Stimulated activated CD4-positive, alpha-beta T cell treated with anti-CD3 and anti-CD28 coated beads, TNF-alpha, amount 100 ng/mL, for 24 hours (primary cell): ENCODE results near the gene FHOD1.

Experiments used
- DNase-seq, 3 experiments: peaks; one replicate each; pipeline ENCODE4 v3.0.0-alpha.2; 2020; ENCODE audit warnings: low read depth in 3 of 3

The FHOD1 gene

DNA sequence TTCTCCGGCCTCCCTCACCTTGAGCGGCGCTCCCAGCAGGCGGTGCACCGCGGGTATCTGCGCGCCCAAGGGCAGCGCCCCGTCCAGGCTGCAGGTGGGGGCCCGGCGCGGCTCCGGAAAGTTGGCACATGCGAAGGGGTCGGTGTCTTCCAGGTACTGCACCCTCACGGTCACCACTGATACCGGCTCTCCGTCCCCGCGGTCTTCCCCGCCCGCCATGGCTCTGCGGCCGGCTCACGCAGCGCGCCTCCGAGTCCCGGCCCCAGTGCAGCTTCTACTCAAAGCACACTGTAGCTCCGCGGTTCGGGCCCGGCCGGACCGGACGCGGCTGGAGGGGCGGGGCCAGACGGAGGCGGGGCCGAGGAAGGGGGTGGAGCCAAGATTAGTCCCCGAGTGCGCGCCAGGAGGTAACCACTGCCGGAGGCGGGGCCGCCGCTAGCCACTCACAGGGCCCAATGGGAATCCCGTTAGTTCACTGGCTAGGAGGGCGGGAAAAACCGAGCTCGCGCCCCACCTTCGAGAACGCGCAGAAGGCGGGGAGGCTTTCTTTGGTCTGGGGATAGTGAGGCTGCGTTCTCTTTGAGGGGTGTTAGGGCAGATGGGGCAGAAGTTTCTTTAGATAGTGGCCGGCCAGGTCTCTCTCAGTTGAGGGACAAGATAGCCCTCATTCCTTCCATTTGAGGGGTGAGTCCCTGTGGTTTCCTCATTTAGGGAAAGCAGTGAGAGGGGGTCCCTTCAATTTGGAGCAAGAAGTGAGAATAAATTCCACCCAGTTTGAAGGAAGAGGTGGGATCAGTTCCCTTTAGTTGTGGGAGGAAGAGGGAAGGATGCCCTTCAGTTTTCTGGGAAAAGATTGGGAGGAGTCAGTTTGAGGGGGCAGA, at the start of gene FHOD1:
Gene FHOD1, minus strand, starts transcription at position 290 of the 881 bp plus-strand sequence. Its CDS starts 71 bp downstream, at position 219.
- DNase-seq, result peak; percentile 92 to 99 (median 92)

DNA sequence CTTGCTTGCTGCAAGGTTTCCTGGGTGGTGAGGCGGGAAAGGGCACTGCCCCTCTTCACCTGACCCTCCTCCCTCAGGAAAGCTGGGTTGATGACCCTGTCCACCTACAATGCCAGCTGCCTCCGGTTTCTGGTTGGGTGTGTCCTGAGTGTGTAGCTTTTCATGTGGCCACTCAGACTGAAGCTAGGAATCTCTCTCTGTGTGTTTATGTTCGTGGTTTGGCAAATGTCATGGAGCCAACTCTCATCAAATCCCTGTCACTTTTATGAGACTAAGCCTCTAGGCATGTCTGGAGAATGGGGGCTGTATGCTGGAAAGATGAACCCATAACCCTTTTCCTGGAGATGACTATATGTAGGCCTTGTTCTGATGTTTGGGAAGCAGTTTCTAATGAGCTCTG, 49.1 kb upstream of the FHOD1 start:
- no peak for DNase-seq

DNA sequence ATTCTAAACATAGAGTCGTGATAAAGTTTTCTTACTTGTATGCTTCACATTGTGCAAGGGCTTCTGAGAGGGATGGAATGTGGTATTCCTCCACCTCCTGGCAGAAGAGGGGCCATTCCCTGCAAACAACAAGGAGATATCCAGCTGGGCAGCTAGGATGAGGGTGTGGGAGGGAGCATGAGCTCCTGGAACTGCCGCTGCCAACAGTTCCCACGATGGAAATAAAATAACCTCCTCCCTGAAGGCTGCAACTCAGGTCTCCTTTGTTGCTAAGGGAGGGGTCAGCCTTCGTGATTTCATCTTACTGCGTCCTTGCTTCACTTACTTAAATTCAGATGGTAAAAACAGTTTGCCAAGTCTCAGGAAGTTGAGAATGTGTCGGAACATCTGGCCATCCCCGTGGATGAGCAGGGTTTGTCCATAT, 47.7 kb upstream of the FHOD1 start:
- no peak for DNase-seq

DNA sequence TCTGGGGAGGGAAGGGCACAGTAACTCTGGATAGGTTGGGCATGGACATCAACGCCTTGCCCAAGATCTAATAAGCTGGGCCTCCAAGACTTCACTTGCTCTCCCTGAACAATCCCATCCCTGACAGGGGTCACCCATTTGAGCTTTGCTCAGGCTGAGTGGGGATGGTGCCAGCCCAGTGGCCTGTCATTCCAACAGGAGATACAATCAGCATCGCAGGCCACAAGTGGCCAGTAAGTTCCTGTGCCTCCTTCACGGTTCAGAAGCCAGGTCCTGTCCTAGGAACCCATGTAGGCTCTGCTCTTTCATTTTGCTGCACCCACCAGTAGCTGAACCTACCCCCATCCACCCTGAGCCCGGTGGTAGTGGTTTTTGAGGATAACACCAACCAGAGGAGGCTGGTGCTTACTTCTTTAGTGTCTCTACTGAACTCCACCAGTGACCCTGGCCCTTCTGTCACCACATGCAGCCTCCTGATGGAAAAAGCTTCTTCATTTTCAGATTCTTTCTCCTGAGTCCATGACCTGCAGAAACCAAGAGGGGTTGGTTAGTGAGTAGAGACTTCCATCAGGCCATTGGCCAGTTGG, 47.0 kb upstream of the FHOD1 start:
- no peak for DNase-seq

DNA sequence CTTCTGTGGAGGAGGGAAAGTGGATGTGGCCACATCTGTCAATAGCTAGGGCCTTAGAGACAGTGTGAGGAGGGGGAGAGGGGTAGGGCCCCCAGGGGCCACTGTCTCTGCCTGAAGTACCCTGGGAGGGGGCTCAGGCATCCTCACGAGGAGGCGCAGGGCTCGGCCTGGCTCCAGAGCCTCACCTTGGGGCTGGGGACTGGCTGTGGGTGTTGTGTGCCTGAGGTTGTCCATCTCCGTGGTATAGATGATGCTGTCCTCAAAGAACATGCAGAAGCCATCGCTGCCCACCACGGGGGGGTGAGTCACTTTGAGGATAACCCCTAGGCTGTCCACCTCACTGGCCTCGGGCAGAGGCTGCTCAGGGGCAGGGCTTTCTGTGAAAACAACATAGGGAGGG, 44.2 kb upstream of the FHOD1 start:
- DNase-seq, result no peak

DNA sequence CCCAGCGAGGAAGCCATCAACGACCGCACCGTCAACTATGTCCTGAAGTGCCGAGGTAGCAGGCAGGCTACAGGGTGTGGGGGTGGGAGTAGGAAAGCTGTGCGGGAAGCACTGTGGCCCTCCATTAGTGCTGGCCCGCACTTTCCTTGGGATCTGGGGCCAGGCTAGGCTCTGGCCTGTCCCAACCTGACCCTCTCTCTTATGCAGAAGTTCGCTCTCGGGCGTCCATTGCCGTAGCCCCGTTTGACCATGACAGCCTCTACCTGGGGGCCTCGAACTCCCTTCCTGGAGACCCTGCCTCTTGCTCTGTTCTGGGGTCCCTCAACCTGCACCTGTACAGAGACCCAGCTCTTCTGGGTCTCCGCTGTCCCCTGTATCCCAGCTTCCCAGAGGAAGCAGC, 40.7 kb upstream of the FHOD1 start:
- no peak for DNase-seq

DNA sequence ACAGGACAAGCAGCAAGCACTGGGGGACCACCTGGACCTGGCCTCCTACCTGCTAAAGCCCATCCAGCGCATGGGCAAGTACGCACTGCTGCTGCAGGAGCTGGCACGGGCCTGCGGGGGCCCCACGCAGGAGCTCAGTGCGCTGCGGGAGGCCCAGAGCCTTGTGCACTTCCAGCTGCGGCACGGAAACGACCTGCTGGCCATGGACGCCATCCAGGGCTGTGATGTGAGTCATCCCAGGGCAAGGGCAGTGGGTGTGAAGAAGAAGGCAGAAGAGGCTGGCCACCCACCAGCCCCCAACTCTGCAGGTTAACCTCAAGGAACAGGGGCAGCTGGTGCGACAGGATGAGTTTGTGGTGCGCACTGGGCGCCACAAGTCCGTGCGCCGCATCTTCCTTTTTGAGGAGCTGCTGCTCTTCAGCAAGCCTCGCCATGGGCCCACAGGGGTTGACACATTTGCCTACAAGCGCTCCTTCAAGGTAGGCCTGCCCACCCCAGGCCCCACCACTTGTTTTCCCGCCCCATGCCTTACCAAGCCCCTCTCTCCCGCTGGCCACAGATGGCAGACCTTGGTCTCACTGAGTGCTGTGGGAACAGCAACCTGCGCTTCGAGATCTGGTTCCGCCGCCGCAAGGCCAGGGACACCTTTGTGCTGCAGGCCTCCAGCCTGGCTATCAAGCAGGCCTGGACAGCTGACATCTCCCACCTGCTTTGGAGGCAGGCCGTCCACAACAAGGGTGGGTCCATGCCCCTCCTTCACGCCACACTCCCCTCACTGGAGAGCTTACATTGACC, 39.4 kb upstream of the FHOD1 start:
- no peak for DNase-seq

DNA sequence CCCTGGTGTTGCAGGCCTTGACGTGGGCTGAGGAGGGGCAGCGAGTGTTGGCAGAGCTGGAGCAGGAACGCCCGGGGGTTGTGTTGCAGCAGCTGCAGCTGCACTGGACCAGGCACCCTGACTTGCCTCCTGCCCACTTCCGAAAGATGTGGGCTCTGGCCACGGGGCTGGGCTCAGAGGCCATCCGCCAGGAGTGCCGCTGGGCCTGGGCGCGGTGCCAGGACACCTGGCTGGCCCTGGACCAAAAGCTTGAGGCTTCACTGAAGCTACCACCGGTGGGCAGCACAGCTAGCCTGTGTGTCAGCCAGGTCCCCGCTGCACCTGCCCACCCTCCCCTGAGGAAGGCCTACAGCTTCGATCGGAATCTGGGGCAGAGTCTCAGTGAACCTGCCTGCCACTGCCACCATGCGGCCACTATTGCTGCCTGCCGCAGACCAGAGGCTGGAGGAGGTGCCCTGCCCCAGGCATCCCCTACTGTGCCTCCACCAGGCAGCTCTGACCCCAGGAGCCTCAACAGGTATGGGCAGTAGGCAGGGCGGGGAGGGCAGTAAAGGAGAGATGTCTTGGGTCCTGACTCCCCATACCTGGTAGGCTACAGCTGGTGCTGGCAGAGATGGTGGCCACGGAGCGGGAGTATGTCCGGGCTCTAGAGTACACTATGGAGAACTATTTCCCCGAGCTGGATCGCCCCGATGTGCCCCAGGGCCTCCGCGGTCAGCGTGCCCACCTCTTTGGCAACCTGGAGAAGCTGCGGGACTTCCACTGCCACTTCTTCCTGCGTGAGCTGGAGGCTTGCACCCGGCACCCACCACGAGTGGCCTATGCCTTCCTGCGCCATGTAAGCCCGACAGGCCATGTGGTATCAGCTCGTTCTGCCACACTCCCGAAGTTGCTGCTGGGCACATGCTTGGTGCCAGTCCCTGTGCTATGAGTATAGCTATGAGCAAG, 37.7 kb upstream of the FHOD1 start:
- no peak for DNase-seq

DNA sequence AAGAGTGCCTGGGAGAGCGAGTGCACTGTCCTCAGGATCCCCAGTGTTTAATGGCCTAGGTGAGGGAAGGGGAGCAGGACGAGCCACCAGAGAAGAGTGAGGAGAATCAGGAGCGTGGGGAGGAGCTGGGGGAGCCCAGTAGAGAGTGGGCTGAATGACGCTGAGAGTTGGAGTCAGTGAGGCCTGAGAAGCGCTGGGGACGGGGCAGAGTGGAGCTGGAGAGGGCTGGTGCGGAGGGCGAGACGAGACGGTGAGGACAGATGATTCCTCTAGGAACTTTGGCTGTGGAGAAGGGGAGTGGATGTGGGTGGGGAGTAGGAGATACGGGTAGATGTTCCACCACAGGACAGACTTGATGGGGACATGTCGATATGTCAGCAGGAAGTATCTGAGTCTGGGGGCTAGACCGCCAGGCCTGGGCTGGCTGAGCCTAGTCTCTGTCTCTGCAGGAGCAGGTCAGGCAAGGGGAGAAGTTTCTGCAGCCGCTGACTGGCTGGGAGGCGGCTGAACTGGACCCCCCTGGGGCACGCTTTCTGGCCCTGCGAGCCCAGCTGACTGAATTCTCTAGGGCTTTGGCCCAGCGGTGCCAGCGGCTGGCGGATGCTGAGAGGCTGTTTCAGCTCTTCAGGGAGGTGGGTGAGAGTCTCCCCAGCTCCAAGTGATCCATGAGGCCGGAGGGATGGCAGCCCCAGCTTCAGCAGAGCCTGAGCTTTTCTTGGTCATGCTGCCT, 36.7 kb upstream of the FHOD1 start:
- no peak for DNase-seq

DNA sequence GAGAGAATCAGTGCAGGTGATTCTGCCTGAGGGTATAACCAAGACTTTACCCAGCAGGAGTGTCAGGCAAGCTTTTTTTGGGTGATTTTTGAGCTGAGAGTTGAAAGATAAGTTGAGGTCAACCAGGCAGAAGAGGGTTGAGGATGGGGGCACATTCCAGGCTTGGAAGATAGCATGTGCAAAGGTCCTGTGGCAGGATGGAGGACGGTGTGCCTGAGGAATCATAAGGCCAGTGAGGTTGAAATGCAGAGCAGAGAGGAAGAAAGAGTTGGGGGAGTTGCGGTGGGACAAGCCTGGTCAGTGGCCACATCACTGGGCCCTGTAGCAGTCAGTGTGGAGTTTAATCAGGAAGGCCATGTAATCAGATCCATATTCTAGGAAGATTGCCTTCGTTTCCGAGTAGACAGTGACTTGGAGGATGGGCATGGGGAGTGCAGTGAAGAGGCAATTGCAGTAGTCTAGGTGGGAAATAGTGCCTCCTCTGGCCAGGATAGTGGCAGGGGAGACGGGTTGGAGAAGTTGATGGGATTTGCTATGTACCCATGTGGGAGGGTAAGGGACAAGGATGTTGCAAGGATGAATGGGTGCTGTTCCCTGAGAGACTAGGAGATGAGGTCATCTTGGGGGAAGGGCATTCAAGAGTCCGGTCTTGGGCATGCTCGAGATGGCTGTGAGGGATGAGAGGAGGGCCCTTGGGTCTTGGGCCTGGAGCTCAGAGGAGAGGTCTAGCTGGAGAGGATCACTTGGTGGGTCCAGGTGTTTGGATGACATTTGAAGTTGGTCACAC, 36.0 kb upstream of the FHOD1 start:
- no peak for DNase-seq

DNA sequence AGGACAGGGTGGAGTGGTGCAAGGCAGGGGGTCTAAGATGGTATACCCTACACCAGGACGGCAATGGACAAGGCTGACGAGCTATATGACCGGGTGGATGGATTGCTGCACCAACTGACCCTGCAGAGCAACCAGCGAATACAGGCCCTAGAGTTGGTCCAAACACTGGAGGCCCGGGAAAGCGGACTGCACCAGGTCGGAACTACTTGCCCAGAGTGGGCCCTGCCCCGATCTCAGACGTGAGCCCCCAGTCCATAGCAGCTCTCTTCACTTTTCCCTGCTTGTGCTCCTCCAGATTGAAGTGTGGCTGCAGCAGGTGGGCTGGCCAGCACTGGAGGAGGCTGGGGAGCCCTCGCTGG, 35.1 kb upstream of the FHOD1 start:
- DNase-seq, result no peak

DNA sequence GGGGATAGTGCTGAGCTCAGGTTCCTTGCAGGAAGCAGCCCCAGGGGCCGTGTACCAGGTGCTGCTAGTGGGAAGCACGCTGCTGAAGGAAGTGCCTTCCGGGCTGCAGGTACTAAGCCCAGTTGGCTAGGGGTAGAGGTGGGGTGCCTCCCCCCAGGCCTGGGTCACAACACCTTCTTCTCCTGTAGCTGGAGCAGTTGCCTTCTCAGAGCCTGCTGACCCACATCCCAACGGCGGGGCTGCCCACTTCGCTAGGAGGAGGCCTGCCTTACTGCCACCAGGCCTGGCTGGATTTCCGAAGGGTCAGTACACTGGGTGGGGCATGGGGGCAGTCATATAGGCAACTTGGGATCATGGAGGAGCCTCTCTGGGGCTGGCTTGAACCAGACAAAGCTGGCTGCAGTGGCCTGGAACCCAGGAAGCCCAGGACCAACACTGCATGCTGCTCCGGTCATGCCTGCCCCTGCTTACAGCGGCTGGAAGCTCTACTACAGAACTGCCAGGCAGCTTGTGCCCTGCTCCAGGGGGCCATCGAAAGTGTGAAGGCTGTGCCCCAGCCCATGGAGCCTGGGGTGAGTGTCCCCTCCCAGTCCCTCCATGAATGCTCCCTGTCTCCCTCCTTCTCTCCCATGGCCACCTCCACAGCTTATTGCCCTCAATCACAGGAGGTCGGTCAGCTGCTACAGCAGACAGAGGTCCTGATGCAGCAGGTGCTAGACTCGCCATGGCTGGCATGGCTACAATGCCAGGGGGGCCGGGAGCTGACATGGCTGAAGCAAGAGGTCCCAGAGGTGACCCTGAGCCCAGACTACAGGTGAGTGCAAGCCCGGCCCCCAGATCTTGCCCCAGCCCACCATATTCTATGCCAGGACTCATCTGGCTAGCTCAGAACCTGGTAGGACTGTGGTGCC, 34.5 kb upstream of the FHOD1 start:
- DNase-seq, result no peak

DNA sequence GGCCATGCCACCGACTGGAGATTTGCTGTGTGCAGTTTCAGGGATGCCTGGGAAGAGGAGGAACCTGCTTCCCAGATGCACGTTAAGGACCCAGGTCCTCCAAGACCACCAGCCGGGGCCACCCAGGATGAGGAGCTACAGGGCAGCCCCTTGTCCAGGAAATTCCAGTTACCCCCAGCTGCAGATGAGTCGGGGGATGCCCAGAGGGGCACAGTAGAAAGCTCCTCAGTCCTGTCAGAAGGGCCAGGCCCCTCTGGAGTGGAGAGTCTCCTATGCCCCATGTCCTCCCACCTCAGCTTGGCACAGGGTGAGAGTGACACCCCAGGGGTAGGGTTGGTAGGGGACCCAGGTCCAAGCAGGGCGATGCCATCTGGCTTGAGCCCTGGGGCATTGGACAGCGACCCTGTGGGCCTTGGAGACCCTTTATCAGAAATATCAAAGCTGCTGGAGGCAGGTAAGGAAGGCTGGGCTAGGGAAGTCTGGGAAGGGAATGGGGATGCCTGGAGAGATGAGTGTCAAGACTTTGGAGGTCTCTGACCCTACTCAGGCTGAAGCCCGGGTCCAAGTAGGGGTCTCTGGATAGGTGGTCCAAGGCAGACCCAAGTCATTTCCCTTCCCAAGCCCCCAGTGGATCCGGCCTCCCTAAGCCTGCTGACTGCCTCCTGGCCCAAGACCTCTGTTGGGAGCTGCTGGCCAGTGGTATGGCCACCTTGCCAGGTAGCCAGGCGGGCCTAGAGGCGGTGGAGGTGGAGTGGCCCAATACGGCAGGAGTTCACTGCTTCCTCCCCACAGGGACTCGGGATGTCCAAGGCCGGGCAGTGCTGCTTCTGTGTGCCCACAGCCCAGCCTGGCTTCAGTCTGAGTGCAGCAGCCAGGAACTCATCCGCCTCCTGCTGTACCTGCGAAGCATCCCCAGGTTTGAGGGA, 33.1 kb upstream of the FHOD1 start:
- no peak for DNase-seq

DNA sequence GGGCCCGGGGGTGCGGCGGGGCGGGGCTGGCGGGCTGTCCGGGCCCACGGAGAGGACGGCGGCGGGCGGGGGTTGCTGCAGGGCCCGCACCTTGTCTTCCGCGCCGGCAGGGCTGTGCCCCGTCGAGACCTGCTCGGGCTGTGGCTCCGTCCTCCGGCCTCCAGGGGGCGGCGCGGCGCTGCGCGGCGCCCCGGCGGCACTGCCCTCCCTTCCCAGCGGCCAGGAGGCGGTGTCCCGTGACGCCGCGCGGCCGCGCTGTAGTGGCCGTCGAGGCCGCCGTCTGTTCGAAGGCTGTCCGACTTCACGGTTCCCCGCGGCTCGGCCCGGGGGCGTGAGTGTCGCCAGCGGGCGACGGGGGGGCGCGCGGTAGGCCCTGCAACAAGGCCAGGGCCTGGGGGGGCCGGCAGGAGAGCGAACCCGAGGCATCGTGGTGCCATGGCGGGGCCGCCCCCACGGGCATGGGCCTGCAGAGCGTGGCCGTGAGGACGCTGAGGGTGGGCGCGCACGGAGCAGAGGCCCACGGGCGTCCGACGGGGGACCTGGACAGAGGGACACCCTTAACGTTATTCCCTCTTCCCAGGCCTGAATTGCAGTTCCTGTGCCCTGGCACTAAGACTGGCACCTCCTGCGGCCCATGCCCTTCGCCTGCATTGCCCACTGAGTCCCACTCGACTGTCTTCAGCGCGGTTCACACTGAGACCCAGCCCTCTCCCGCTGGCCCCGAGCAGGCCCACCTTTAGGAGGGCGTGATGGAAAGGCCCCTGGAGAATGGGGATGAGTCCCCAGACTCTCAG, 32.2 kb upstream of the FHOD1 start, which contains the start of gene PLEKHG4:
Gene PLEKHG4, plus strand, starts transcription at position 237 of the 794 bp plus-strand sequence. Its CDS starts 513 bp downstream, at position 750.
- DNase-seq, result peak; percentile 64 to 81 (median 68)

DNA sequence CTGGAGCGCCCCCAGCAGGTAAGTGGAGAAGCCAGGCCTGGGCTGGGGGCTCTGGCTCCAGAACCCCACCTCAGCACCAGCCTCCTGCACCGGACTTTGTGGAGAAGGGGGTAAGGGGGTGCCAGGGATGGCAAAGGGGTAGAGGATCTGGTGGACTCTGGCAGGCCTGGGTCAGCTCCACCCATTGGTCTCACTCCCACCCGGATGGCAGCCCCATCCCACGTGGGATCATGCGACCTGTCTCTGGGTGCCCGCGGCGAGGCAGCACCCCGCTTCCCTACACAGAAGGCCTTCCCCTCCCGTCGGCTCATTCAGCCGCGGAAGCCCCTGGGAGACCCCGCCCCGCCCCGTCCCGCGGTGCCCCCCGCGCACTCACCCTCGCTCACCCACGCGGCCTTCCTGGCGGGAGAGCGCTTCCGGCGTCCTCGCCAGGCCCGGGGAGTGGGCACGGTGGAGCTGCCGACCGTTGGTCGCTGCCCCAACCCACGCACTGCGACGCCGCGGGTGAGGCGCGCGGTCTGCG, 31.6 kb upstream of the FHOD1 start:
- peak in 1 of 3 experiments; percentile 22 for DNase-seq

DNA sequence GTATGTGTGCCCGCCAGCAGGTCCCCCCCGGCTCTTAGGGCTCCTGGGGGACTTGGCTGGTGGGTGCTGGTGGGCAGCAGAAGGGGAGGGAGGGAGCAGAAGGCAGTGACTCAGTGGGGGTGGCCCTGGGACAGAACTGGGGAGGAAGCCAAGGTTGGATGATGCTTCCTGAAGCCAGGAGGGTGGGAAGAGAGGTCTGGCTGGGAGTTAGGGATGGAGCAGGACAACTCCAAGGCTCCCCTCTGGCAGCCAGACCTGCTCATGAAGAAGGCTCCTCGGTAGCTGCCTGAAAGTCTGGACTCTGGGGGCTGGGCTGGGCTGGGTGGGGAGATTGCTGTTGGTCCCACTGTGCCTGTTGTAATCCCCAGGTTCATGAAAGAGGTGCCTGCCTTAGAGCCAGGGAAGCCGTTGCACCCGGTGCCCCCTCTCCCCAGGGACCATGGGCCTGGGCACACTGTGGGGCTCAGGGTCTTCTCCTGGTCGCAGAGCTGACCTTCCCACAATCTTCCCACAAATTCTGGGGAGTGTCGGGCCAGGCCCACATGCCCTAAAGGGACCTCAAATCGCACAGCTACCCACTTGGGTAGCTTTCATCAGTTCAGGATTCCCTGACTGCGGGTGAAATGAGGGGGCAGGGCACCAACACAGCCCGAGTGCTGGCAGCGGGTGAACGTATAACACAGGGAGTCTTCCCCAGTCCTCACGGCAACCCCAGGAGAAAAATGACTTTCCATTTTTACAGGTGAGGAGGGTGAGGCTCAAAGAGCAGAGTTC, 30.9 kb upstream of the FHOD1 start:
- DNase-seq, result peak in 1 of 3 experiments; percentile 6
